HepG2 (cell line): Measurements from ENCODE around the gene NTSR2. TPM values are rescaled to one million over a fixed set of nuclear protein-coding genes. Genes with fewer than 3 reads are reported as not detected.
A peak's percentile ranks its signal among the peaks of the same experiment; 100 is the strongest.

ENCODE experiments used
- CCDC6 ChIP-seq: sonication (generic); formaldehyde crosslinking; IDR thresholded peaks from 2 replicates; pipeline ENCODE4 v1.8.1; 2022; ENCODE audit warnings: mild to moderate bottlenecking, missing genetic modification reagents, moderate library complexity
- GATAD2A ChIP-seq: IDR thresholded peaks from 2 replicates; pipeline ENCODE4 v1.6.1; 2016
- HDAC2 ChIP-seq: sonication (generic); formaldehyde crosslinking; IDR thresholded peaks from 2 replicates; pipeline ENCODE4 v1.4.0; 2020; ENCODE audit warnings: missing genetic modification reagents
- HOXA3 ChIP-seq: sonication (generic); formaldehyde crosslinking; IDR thresholded peaks from 2 replicates; pipeline ENCODE4 v1.5.0; 2020; ENCODE audit warnings: missing genetic modification reagents
- IKZF4 ChIP-seq: sonication (generic); formaldehyde crosslinking; IDR thresholded peaks from 2 replicates; pipeline ENCODE4 v1.5.1; 2020; ENCODE audit warnings: borderline replicate concordance, mild to moderate bottlenecking, low read depth, missing genetic modification reagents; ENCODE audit errors: not compliant biosample characterization
- JUN ChIP-seq: sonication (generic); formaldehyde crosslinking; IDR thresholded peaks from 2 replicates; pipeline ENCODE4 v1.4.0; 2020; ENCODE audit warnings: mild to moderate bottlenecking, missing genetic modification reagents
- MED1 ChIP-seq: sonication (generic); formaldehyde crosslinking; IDR thresholded peaks from 2 replicates; pipeline ENCODE4 v1.4.0; 2020; ENCODE audit warnings: missing genetic modification reagents
- NCOA2 ChIP-seq: sonication (generic); formaldehyde crosslinking; IDR thresholded peaks from 2 replicates; pipeline ENCODE4 v1.8.0; 2022; ENCODE audit warnings: inconsistent platforms
- NFE2L2 ChIP-seq: fragments of 150-350 bp; IDR thresholded peaks from 2 replicates; pipeline ENCODE4 v1.6.1; 2014; ENCODE audit warnings: low read length
- NFKB2 ChIP-seq: sonication (generic); formaldehyde crosslinking; IDR thresholded peaks from 2 replicates; pipeline ENCODE4 v1.4.0; 2020; ENCODE audit warnings: missing genetic modification reagents, borderline replicate concordance
- NFKBIZ ChIP-seq: IDR thresholded peaks from 2 replicates; pipeline ENCODE4 v1.6.1; 2018; ENCODE audit warnings: missing genetic modification reagents, missing compliant biosample characterization
- PAF1 ChIP-seq: IDR thresholded peaks from 2 replicates; pipeline ENCODE4 v1.6.1; 2016; ENCODE audit warnings: missing genetic modification reagents, missing compliant biosample characterization
- RXRB ChIP-seq: IDR thresholded peaks from 2 replicates; pipeline ENCODE4 v1.6.1; 2016; ENCODE audit warnings: borderline replicate concordance, missing genetic modification reagents, missing compliant biosample characterization
- SKI ChIP-seq: fragments of 450-650 bp; IDR thresholded peaks from one replicate; pipeline ENCODE4 v1.6.1; 2018; ENCODE audit warnings: mild to moderate bottlenecking; ENCODE audit not compliant: partially characterized antibody
- SMYD3 ChIP-seq: sonication (generic); formaldehyde crosslinking; IDR thresholded peaks from 2 replicates; pipeline ENCODE4 v1.8.1; 2023; ENCODE audit warnings: mild to moderate bottlenecking, missing genetic modification reagents
- ZNF260 ChIP-seq: sonication (generic); formaldehyde crosslinking; IDR thresholded peaks from 2 replicates; pipeline ENCODE4 v1.4.0; 2020; ENCODE audit warnings: missing genetic modification reagents, low read depth, mild to moderate bottlenecking, borderline replicate concordance
- ZNF616 ChIP-seq: sonication (generic); formaldehyde crosslinking; IDR thresholded peaks from 2 replicates; pipeline ENCODE4 v1.5.0; 2020; ENCODE audit warnings: low read depth, mild to moderate bottlenecking, missing genetic modification reagents
- polyA plus RNA-seq, 8 experiments: library from polyadenylated mRNA; depleted of rRNA in 3 of 8; stranded (reverse) in 7 of 8; unstranded in 1 of 8; fragments of >200 nt; fragmentation: Illumina TruSeq in 4 of 8; extraction: Trizol in 4 of 8; gene quantifications; 2 replicates each; pipeline versions ENCODE4 v1.2.1 to v1.2.3, GENCODE V29; 2011 to 2016; ENCODE audit warnings: low read depth in 4 of 8, missing spikeins in 1 of 8, mixed read lengths in 1 of 8; ENCODE audit not compliant: insufficient read depth in 1 of 8
- total RNA-seq, 5 experiments: library from RNA; depleted of rRNA; stranded (reverse); fragments of >200 nt; fragmentation: Illumina TruSeq; extraction: Trizol; gene quantifications; 2 replicates each; pipeline ENCODE4 v1.2.3, GENCODE V29; 2016; ENCODE audit warnings: low read depth in 1 of 5
- TF ChIP-seq, protein P1 (sequence below): sonication (generic); formaldehyde crosslinking; IDR thresholded peaks from 2 replicates; pipeline ENCODE4 v1.4.0; 2020; ENCODE audit warnings: low read depth, mild to moderate bottlenecking, missing genetic modification reagents
- TF ChIP-seq, protein P2 (sequence below): sonication (generic); formaldehyde crosslinking; conservative IDR thresholded peaks from 2 replicates; pipeline ENCODE4 v1.5.0; 2020; ENCODE audit warnings: missing genetic modification reagents
- TF ChIP-seq, protein P3 (sequence below): sonication (generic); formaldehyde crosslinking; IDR thresholded peaks from 2 replicates; pipeline ENCODE4 v1.4.0; 2020; ENCODE audit warnings: missing genetic modification reagents, borderline replicate concordance
- TF ChIP-seq, protein P4 (sequence below): sonication (generic); formaldehyde crosslinking; IDR thresholded peaks from 2 replicates; pipeline ENCODE4 v1.4.0; 2020; ENCODE audit warnings: missing genetic modification reagents
- TF ChIP-seq, protein P5 (sequence below): IDR thresholded peaks from 2 replicates; pipeline ENCODE4 v1.6.1; 2016; ENCODE audit warnings: missing genetic modification reagents, missing compliant biosample characterization

The NTSR2 gene
- total and polyA plus RNA-seq, 2 of the 13 experiments (the other 11 are each of a cell fraction or from before 2014, with no cell fraction given) = not detected

DNA sequence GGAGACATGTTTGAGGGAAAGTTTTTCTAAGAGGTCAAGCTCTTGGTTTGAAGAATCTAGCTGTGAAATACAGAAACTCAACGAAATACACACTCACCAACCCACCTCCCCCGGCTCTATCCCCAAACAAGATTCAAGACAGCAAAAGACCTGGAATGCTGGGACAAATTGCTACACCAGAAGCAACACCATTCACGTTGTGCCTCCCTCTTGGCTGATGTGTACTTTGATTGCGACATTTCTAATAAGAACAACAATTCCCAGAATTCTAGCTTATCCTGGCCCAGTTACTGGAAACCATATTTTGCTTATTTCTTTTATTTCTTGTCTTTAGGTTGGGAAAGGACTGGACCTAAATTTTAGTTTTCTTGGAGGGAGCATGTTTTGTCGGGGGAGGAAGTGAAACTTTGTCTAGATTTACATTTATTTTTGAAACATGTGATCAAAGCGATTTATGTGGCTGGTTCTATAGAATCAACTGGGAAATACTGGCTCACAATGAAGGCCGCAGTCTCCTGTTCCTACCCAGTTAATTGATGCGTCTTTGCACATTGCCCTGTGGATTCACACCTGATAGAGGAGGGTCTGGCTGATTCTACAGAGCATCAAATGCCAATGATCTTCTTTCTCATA, 46.8 kb upstream of the NTSR2 start (continued):
- TF ChIP-seq IKZF4 (CRISPR knock-in tag) (no peak), NFKB2 (CRISPR knock-in tag) (no peak), ZNF616 (CRISPR knock-in tag) (no peak), JUN (CRISPR knock-in tag) (no peak), PAF1 (CRISPR knock-in tag) (no peak), SKI (no peak), CCDC6 (no peak), NFE2L2 (no peak), NFKBIZ (CRISPR knock-in tag) (peak; percentile 60; the same call in 1 of the 2 replicates), MED1 (peak; percentile 37; the same call in 1 of the 2 replicates), ZNF260 (no peak), HOXA3 (CRISPR knock-in tag) (0 out of 2 replicates have a peak, but pooled peaks have one; percentile 30), HDAC2 (CRISPR knock-in tag) (no peak), GATAD2A (CRISPR knock-in tag) (peak; percentile 87), SMYD3 (CRISPR knock-in tag) (no peak), NCOA2 (CRISPR knock-in tag) (peak; percentile 90), RXRB (CRISPR knock-in tag) (peak; percentile 26; the same call in 1 of the 2 replicates)
- TF ChIP-seq, protein P1, sequence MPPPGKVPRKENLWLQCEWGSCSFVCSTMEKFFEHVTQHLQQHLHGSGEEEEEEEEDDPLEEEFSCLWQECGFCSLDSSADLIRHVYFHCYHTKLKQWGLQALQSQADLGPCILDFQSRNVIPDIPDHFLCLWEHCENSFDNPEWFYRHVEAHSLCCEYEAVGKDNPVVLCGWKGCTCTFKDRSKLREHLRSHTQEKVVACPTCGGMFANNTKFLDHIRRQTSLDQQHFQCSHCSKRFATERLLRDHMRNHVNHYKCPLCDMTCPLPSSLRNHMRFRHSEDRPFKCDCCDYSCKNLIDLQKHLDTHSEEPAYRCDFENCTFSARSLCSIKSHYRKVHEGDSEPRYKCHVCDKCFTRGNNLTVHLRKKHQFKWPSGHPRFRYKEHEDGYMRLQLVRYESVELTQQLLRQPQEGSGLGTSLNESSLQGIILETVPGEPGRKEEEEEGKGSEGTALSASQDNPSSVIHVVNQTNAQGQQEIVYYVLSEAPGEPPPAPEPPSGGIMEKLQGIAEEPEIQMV (CRISPR knock-in tag) = no peak
- TF ChIP-seq, protein P2, sequence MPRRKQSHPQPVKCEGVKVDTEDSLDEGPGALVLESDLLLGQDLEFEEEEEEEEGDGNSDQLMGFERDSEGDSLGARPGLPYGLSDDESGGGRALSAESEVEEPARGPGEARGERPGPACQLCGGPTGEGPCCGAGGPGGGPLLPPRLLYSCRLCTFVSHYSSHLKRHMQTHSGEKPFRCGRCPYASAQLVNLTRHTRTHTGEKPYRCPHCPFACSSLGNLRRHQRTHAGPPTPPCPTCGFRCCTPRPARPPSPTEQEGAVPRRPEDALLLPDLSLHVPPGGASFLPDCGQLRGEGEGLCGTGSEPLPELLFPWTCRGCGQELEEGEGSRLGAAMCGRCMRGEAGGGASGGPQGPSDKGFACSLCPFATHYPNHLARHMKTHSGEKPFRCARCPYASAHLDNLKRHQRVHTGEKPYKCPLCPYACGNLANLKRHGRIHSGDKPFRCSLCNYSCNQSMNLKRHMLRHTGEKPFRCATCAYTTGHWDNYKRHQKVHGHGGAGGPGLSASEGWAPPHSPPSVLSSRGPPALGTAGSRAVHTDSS (CRISPR knock-in tag) = no peak
- TF ChIP-seq, protein P3, sequence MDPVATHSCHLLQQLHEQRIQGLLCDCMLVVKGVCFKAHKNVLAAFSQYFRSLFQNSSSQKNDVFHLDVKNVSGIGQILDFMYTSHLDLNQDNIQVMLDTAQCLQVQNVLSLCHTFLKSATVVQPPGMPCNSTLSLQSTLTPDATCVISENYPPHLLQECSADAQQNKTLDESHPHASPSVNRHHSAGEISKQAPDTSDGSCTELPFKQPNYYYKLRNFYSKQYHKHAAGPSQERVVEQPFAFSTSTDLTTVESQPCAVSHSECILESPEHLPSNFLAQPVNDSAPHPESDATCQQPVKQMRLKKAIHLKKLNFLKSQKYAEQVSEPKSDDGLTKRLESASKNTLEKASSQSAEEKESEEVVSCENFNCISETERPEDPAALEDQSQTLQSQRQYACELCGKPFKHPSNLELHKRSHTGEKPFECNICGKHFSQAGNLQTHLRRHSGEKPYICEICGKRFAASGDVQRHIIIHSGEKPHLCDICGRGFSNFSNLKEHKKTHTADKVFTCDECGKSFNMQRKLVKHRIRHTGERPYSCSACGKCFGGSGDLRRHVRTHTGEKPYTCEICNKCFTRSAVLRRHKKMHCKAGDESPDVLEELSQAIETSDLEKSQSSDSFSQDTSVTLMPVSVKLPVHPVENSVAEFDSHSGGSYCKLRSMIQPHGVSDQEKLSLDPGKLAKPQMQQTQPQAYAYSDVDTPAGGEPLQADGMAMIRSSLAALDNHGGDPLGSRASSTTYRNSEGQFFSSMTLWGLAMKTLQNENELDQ (CRISPR knock-in tag) = no peak
- TF ChIP-seq, protein P4, sequence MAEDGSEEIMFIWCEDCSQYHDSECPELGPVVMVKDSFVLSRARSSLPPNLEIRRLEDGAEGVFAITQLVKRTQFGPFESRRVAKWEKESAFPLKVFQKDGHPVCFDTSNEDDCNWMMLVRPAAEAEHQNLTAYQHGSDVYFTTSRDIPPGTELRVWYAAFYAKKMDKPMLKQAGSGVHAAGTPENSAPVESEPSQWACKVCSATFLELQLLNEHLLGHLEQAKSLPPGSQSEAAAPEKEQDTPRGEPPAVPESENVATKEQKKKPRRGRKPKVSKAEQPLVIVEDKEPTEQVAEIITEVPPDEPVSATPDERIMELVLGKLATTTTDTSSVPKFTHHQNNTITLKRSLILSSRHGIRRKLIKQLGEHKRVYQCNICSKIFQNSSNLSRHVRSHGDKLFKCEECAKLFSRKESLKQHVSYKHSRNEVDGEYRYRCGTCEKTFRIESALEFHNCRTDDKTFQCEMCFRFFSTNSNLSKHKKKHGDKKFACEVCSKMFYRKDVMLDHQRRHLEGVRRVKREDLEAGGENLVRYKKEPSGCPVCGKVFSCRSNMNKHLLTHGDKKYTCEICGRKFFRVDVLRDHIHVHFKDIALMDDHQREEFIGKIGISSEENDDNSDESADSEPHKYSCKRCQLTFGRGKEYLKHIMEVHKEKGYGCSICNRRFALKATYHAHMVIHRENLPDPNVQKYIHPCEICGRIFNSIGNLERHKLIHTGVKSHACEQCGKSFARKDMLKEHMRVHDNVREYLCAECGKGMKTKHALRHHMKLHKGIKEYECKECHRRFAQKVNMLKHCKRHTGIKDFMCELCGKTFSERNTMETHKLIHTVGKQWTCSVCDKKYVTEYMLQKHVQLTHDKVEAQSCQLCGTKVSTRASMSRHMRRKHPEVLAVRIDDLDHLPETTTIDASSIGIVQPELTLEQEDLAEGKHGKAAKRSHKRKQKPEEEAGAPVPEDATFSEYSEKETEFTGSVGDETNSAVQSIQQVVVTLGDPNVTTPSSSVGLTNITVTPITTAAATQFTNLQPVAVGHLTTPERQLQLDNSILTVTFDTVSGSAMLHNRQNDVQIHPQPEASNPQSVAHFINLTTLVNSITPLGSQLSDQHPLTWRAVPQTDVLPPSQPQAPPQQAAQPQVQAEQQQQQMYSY (CRISPR knock-in tag) = no peak
- TF ChIP-seq, protein P5, sequence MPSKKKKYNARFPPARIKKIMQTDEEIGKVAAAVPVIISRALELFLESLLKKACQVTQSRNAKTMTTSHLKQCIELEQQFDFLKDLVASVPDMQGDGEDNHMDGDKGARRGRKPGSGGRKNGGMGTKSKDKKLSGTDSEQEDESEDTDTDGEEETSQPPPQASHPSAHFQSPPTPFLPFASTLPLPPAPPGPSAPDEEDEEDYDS (CRISPR knock-in tag) = no peak
